Measurements from ENCODE around the gene AGBL2.

GRCh38 chr11:47656260-47656885 lies 58.8 kb downstream of the AGBL2 start:
- TF ChIP-seq CTCF (IDR thresholded peaks at IDR 0.05) (no peak), POLR2A (IDR thresholded peaks at IDR 0.05) (no peak)
